ENCODE measurements around the gene UBE3B. TPM values are rescaled to one million over a fixed set of nuclear protein-coding genes. Genes with fewer than 3 reads are reported as not detected.
A peak's percentile ranks its signal among the peaks of the same experiment; 100 is the strongest.

Gene UBE3B
- polyA plus RNA-seq, 3 donors, result 14.4 to 25.9 (median 18.2) TPM

GRCh38 chr12:109467978-109468676 lies 9.3 kb upstream of the UBE3B start:
- TF ChIP-seq CTCF (IDR thresholded peaks at IDR 0.05), result no peak
- Histone ChIP-seq H4K20me1 (ENCODE audit: insufficient read depth, low read length) (peaks cover 87% of the 10 kb centered on the region), H3K36me3 (replicated peaks in 1 of 2; ENCODE audit: control insufficient read depth in 1 of 2, insufficient read depth in 2 of 2, low read length in 2 of 2) (peaks cover 41 to 75% of the 10 kb centered on the region in 2 donors), H3K4me1 (ENCODE audit: control insufficient read depth in 1 of 2, insufficient read depth in 2 of 2, low read length in 2 of 2) (peaks cover 21% of the 10 kb centered on the region in 2 donors), H3K79me2 (ENCODE audit: insufficient read depth, low read length) (peaks cover 68% of the 10 kb centered on the region), H3K27ac (ENCODE audit: low read depth in 1 of 2, low read length in 2 of 2) (peak overlapping the region; percentile 45 to 51), H2AFZ (ENCODE audit: insufficient read depth, low read depth, low read length, poor library complexity, severe bottlenecking) (no peak overlapping the region), H3K9me3 (replicated peaks in 1 of 2; ENCODE audit: control insufficient read depth in 1 of 2, insufficient read depth in 1 of 2, low read length in 2 of 2) (no peaks in the 10 kb centered on the region), H3K4me3 (replicated peaks in 1 of 3; ENCODE audit: low read depth in 2 of 3, low read length in 3 of 3) (no peak overlapping the region), H3K27me3 (ENCODE audit: control insufficient read depth in 2 of 2, insufficient read depth in 2 of 2, low read length in 2 of 2) (no peaks in the 10 kb centered on the region), H3K9ac (ENCODE audit: insufficient read depth, low read length, poor library complexity, severe bottlenecking) (no peak overlapping the region), H3K4me2 (replicated peaks; ENCODE audit: extremely low read depth, low read length, poor library complexity, severe bottlenecking) (no peak overlapping the region)
- 64% methylated on average over 5 of the region's 8 CpGs for WGBS (ENCODE audit: insufficient coverage)
- Mint-ChIP-seq H3K9me3 (no peaks in the 10 kb centered on the region), H3K27ac (peak overlapping the region; percentile 70 to 88 (median 76)), H3K4me3 (no peak overlapping the region), H3K36me3 (peaks cover 52 to 59% of the 10 kb centered on the region in 2 donors), H3K27me3 (ENCODE audit: low read depth in 3 of 3) (peaks cover 0 to 2% (median 0%) of the 10 kb centered on the region in 3 donors), H3K4me1 (peaks cover 26% of the 10 kb centered on the region)
- intact Hi-C loops (cut with micrococcal nuclease), result no loop called here
- DNase-seq, result peak in 2 of 3 donors; percentile 6 to 29

DNA sequence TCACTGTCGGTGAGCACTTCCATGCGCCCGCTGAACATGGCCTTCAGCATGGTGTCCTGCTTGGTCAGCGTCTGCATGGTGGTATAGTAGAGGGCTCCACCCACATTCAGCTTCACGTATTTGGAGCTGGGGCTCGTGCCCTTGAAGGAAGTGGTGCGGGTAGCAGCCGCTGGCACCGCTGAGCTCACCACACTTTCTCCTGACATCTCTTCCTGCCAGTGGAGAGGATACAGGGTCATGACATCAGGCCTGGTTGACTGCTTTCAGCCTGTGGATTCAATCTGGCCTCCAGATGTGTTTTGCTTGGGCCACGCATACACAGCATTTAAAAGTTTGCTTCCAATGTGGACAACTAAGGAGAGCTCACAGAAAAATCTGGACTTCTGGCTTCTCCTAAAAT lies 7.9 kb upstream of the UBE3B start:
- peaks cover 80% of the 10 kb centered on the region for H4K20me1 ChIP-seq (ENCODE audit: insufficient read depth, low read length)
- no peak overlapping the region for H3K9ac ChIP-seq (ENCODE audit: insufficient read depth, low read length, poor library complexity, severe bottlenecking)
- peaks cover 44 to 77% of the 10 kb centered on the region in 2 donors for H3K36me3 ChIP-seq (replicated peaks in 1 of 2; ENCODE audit: control insufficient read depth in 1 of 2, insufficient read depth in 2 of 2, low read length in 2 of 2)
- peak overlapping the region in 2 of 7 donors; percentile 21 to 30 for H3K27ac Mint-ChIP-seq
- TF ChIP-seq CTCF (IDR thresholded peaks at IDR 0.05), result no peak
- no peak overlapping the region for H3K27ac ChIP-seq (ENCODE audit: low read depth in 1 of 2, low read length in 2 of 2)
- no peak overlapping the region for H3K4me2 ChIP-seq (replicated peaks; ENCODE audit: extremely low read depth, low read length, poor library complexity, severe bottlenecking)
- peaks cover 15% of the 10 kb centered on the region for H3K4me1 Mint-ChIP-seq
- WGBS (ENCODE audit: insufficient coverage), result 97% methylated on average over 4 of the region's 10 CpGs
- peaks cover 75% of the 10 kb centered on the region for H3K79me2 ChIP-seq (ENCODE audit: insufficient read depth, low read length)
- no peaks in the 10 kb centered on the region for H3K9me3 ChIP-seq (replicated peaks in 1 of 2; ENCODE audit: control insufficient read depth in 1 of 2, insufficient read depth in 1 of 2, low read length in 2 of 2)
- H3K27me3 Mint-ChIP-seq (ENCODE audit: low read depth in 3 of 3), result peaks cover 0 to 2% (median 0%) of the 10 kb centered on the region in 3 donors
- H3K4me3 ChIP-seq (replicated peaks in 1 of 3; ENCODE audit: low read depth in 2 of 3, low read length in 3 of 3), result no peak overlapping the region
- peaks cover 11 to 13% of the 10 kb centered on the region in 2 donors for H3K4me1 ChIP-seq (ENCODE audit: control insufficient read depth in 1 of 2, insufficient read depth in 2 of 2, low read length in 2 of 2)
- intact Hi-C loops (cut with micrococcal nuclease), result no loop called here
- peaks cover 49 to 52% of the 10 kb centered on the region in 2 donors for H3K36me3 Mint-ChIP-seq
- H2AFZ ChIP-seq (ENCODE audit: insufficient read depth, low read depth, low read length, poor library complexity, severe bottlenecking), result no peak overlapping the region
- DNase-seq, result no peak
- no peaks in the 10 kb centered on the region for H3K9me3 Mint-ChIP-seq
- no peak overlapping the region for H3K4me3 Mint-ChIP-seq
- no peaks in the 10 kb centered on the region for H3K27me3 ChIP-seq (ENCODE audit: control insufficient read depth in 2 of 2, insufficient read depth in 2 of 2, low read length in 2 of 2)

Data from CD14-positive monocyte (primary cell).